Stimulated activated CD4-positive, alpha-beta T cell treated with anti-CD3 and anti-CD28 coated beads, Interleukin-1b, Interleukin-23, amount 100 ng/mL, for 4 hours (primary cell): ENCODE results near the gene MTX3.

Experiments
- DNase-seq, 2 donors: peaks; one replicate each; pipeline ENCODE4 v3.0.0-alpha.2; 2020; ENCODE audit warnings: low read depth in 2 of 2

The MTX3 gene

GRCh38 chr5:79934681-79935080, 56.4 kb downstream of the MTX3 start:
- no peak for DNase-seq

- no peak for DNase-seq
These were observed 58.3 kb downstream of the MTX3 start for GRCh38 chr5:79932510-79933504.

- DNase-seq = no peak
These were observed 59.2 kb downstream of the MTX3 start for GRCh38 chr5:79931866-79932265.

GRCh38 chr5:79931409-79931808, 59.7 kb downstream of the MTX3 start:
- DNase-seq = no peak

- no peak for DNase-seq
These were observed 62.0 kb downstream of the MTX3 start for GRCh38 chr5:79929095-79929494.
